Neural crest cell (in vitro differentiated cells): Measurements from ENCODE around the gene UBE2L5. TPM values are rescaled to one million over a fixed set of nuclear protein-coding genes. Genes with fewer than 3 reads are reported as not detected.

Source experiments
- DNase-seq: peaks from one replicate; pipeline ENCODE4 v3.0.0; 2021; ENCODE audit warnings: low read depth, mixed read lengths, low spot score
- H3K27ac Mint-ChIP-seq: one replicate; pipeline ENCODE4 v1.8.0; 2021; ENCODE audit warnings: mild to moderate bottlenecking, mixed read lengths; ENCODE audit not compliant: unreplicated experiment
- H3K27me3 Mint-ChIP-seq: 2 replicates; pipeline ENCODE4 v1.8.0; 2021; ENCODE audit warnings: low read depth, mild to moderate bottlenecking, mixed read lengths
- H3K36me3 Mint-ChIP-seq: 2 replicates; pipeline ENCODE4 v1.8.0; 2021; ENCODE audit warnings: low read depth, mild to moderate bottlenecking, mixed read lengths
- H3K4me1 Mint-ChIP-seq: 2 replicates; pipeline ENCODE4 v1.8.0; 2021; ENCODE audit warnings: mixed read lengths
- H3K4me3 Mint-ChIP-seq: one replicate; pipeline ENCODE4 v1.8.0; 2021; ENCODE audit warnings: mild to moderate bottlenecking, mixed read lengths
- H3K9me3 Mint-ChIP-seq: 2 replicates; pipeline ENCODE4 v1.8.0; 2021; ENCODE audit warnings: mixed read lengths
- CTCF ChIP-seq: fragments of 200-600 bp; sonication (generic); conservative IDR thresholded peaks from 2 replicates; pipeline ENCODE4 v1.5.0; 2021; ENCODE audit warnings: antibody characterized with exemption, mild to moderate bottlenecking
- total RNA-seq: library from RNA; stranded (reverse); gene quantifications from 2 replicates; pipeline ENCODE4 v1.2.1, GENCODE V29; 2021

The UBE2L5 gene
- total RNA-seq, 1 donor from 2014 or later: not detected

- H3K9me3 Mint-ChIP-seq: no peaks in the 10 kb centered on the region
- no peak overlapping the region for H3K4me3 Mint-ChIP-seq
- TF ChIP-seq CTCF: no peak
- no peaks in the 10 kb centered on the region for H3K36me3 Mint-ChIP-seq
- no peak for DNase-seq
- no peaks in the 10 kb centered on the region for H3K4me1 Mint-ChIP-seq
- H3K27ac Mint-ChIP-seq: no peak overlapping the region
- peaks cover 4% of the 10 kb centered on the region for H3K27me3 Mint-ChIP-seq
Observed at GRCh38 chr13:30415430-30416030, 6.8 kb upstream of the UBE2L5 start.

- Mint-ChIP-seq H3K9me3 (no peaks in the 10 kb centered on the region), H3K36me3 (no peaks in the 10 kb centered on the region), H3K27me3 (peaks cover 12% of the 10 kb centered on the region), H3K4me1 (peaks cover 8% of the 10 kb centered on the region), H3K27ac (no peak overlapping the region), H3K4me3 (no peak overlapping the region)
- TF ChIP-seq CTCF: no peak
- DNase-seq: no peak
Observed at GRCh38 chr13:30416471-30416870, 5.8 kb upstream of the UBE2L5 start.

- no peak for DNase-seq
- H3K4me1 Mint-ChIP-seq: peaks cover 13% of the 10 kb centered on the region
- peaks cover 18% of the 10 kb centered on the region for H3K27me3 Mint-ChIP-seq
- no peak overlapping the region for H3K27ac Mint-ChIP-seq
- no peaks in the 10 kb centered on the region for H3K36me3 Mint-ChIP-seq
- H3K4me3 Mint-ChIP-seq: no peak overlapping the region
- H3K9me3 Mint-ChIP-seq: no peaks in the 10 kb centered on the region
- TF ChIP-seq CTCF: no peak
Observed at GRCh38 chr13:30418075-30418716, 4.1 kb upstream of the UBE2L5 start.

GRCh38 chr13:30418717-30419459, 3.4 kb upstream of the UBE2L5 start:
- Mint-ChIP-seq H3K4me3 (no peak overlapping the region), H3K36me3 (no peaks in the 10 kb centered on the region), H3K27me3 (peaks cover 23% of the 10 kb centered on the region), H3K4me1 (peaks cover 13% of the 10 kb centered on the region), H3K9me3 (no peaks in the 10 kb centered on the region), H3K27ac (no peak overlapping the region)
- DNase-seq: no peak
- TF ChIP-seq CTCF: no peak

GRCh38 chr13:30421093-30422053, 920 bp upstream of the UBE2L5 start:
- TF ChIP-seq CTCF: no peak
- Mint-ChIP-seq H3K4me1 (peaks cover 13% of the 10 kb centered on the region), H3K27me3 (peaks cover 30% of the 10 kb centered on the region), H3K4me3 (peak overlapping the region; percentile 88), H3K9me3 (no peaks in the 10 kb centered on the region), H3K27ac (no peak overlapping the region), H3K36me3 (no peaks in the 10 kb centered on the region)
- DNase-seq: peak; percentile 51
